H1 (cell line): ENCODE measurements around the gene PALM3. TPM values are rescaled to one million over a fixed set of nuclear protein-coding genes. Genes with fewer than 3 reads are reported as not detected.
"Not testable (repeated sequence)": the region's sequence is repeated elsewhere in the genome, so short reads cannot be mapped to it uniquely, and the experiment has no call there.

Experiments
- CTCF ChIA-PET: fragments of 300-600 bp; sonication (Branson Sonifier 250); formaldehyde crosslinking; loops from one replicate; lab custom pipeline; 2021; ENCODE audit not compliant: partially characterized antibody; lab: Charles Lee
- POLR2A ChIA-PET: fragments of 300-600 bp; sonication (Branson Sonifier 250); formaldehyde crosslinking; loops from one replicate; lab custom pipeline; 2021; ENCODE audit warnings: inconsistent platforms; ENCODE audit not compliant: partially characterized antibody; lab: Charles Lee
- DNase-seq, 2 experiments: peaks; one replicate each; pipeline versions ENCODE4 v3.0.0 to v3.0.0-alpha.2; 2010 to 2022; ENCODE audit warnings: low spot score in 2 of 2, low read depth in 1 of 2, mixed read lengths in 1 of 2
- FAIRE-seq: peaks from 2 replicates; lab custom pipeline; 2011; peaks lifted over from hg19 to GRCh38; lab: Jason Lieb, UNC
- H2AFZ ChIP-seq: 2 replicates; pipeline ENCODE4 v1.8.1; 2012; ENCODE audit warnings: low read length, inconsistent platforms
- H2AK5ac ChIP-seq: 2 replicates; pipeline ENCODE4 v1.6.1; 2013; ENCODE audit warnings: low read depth, low read length
- H2BK120ac ChIP-seq: replicated peaks from 2 replicates; pipeline ENCODE3; 2013; ENCODE audit warnings: low read depth, low read length, inconsistent platforms
- H2BK12ac ChIP-seq: 2 replicates; pipeline ENCODE4 v1.6.1; 2013; ENCODE audit warnings: low read depth, low read length
- H2BK15ac ChIP-seq: 2 replicates; pipeline ENCODE4 v1.6.1; 2013; ENCODE audit warnings: low read length
- H2BK20ac ChIP-seq: 2 replicates; pipeline ENCODE4 v1.6.1; 2013; ENCODE audit warnings: low read length
- H2BK5ac ChIP-seq: 2 replicates; pipeline ENCODE4 v1.6.1; 2013; ENCODE audit warnings: low read depth, low read length
- H3K14ac ChIP-seq: 2 replicates; pipeline ENCODE4 v1.6.1; 2013; ENCODE audit warnings: inconsistent platforms; ENCODE audit not compliant: insufficient read length
- H3K18ac ChIP-seq: 2 replicates; pipeline ENCODE4 v1.6.1; 2013; ENCODE audit warnings: low read length; ENCODE audit errors: extremely low read depth
- H3K23ac ChIP-seq: 2 replicates; pipeline ENCODE4 v1.6.1; 2013; ENCODE audit warnings: inconsistent platforms; ENCODE audit not compliant: insufficient read length
- H3K23me2 ChIP-seq: 2 replicates; pipeline ENCODE4 v1.6.1; 2013; ENCODE audit warnings: low read depth, low read length
- H3K27ac ChIP-seq: 2 replicates; pipeline ENCODE4 v1.6.1; 2011; ENCODE audit warnings: low read depth, low read length, inconsistent platforms
- H3K27me3 ChIP-seq, 4 experiments: replicated peaks in 1 of 4; 1 replicate in 1 of 4; 2 replicates in 3 of 4; pipeline versions ENCODE4 v1.6.1 to v1.8.1; 2011 to 2013; ENCODE audit warnings: low read length in 3 of 4, mild to moderate bottlenecking in 3 of 4, inconsistent platforms in 2 of 4, mixed read lengths in 2 of 4, moderate library complexity in 1 of 4; ENCODE audit not compliant: control insufficient read depth in 3 of 4, insufficient read depth in 3 of 4; ENCODE audit errors: extremely low read depth in 1 of 4
- H3K36me3 ChIP-seq, 4 experiments: 2 replicates each; pipeline versions ENCODE4 v1.6.1 to v1.8.1; 2011 to 2013; ENCODE audit warnings: mild to moderate bottlenecking in 4 of 4, low read length in 3 of 4, moderate library complexity in 2 of 4, control low read depth in 1 of 4, inconsistent platforms in 1 of 4; ENCODE audit not compliant: insufficient read depth in 4 of 4, control insufficient read depth in 2 of 4
- H3K4ac ChIP-seq: replicated peaks from 2 replicates; pipeline ENCODE3; 2013; ENCODE audit warnings: low read length, low read depth, mixed read lengths, inconsistent platforms; ENCODE audit not compliant: insufficient read length
- H3K4me1 ChIP-seq, 4 experiments: replicated peaks in 1 of 4; 1 replicate in 1 of 4; 2 replicates in 3 of 4; pipeline versions ENCODE4 v1.6.1 to v1.8.1; 2011 to 2013; ENCODE audit warnings: low read length in 3 of 4, inconsistent platforms in 2 of 4, mixed read lengths in 1 of 4; ENCODE audit not compliant: insufficient read depth in 4 of 4, control insufficient read depth in 3 of 4
- H3K4me2 ChIP-seq, 2 experiments: 2 replicates each; pipeline versions ENCODE4 v1.6.1 to v1.8.1; 2011 to 2013; ENCODE audit warnings: low read depth in 2 of 2, low read length in 2 of 2, control low read depth in 1 of 2, inconsistent platforms in 1 of 2, mild to moderate bottlenecking in 1 of 2; ENCODE audit not compliant: insufficient read depth in 1 of 2
- H3K4me3 ChIP-seq, 4 experiments: fragments of 200-600, 300-600 bp in 1 of 4; sonication (generic), shearing (Covaris generic), sonication (Bioruptor Twin) in 1 of 4; 2 replicates each; pipeline versions ENCODE4 v1.5.1 to v1.8.1; 2011 to 2016; ENCODE audit warnings: low read length in 4 of 4, low read depth in 3 of 4, control low read depth in 2 of 4, inconsistent platforms in 2 of 4, mild to moderate bottlenecking in 2 of 4, mixed read lengths in 1 of 4, moderate library complexity in 1 of 4; ENCODE audit not compliant: insufficient read depth in 2 of 4; ENCODE audit errors: extremely low read depth in 1 of 4
- H3K56ac ChIP-seq: replicated peaks from 2 replicates; pipeline ENCODE3; 2013; ENCODE audit warnings: low read depth, mild to moderate bottlenecking, mixed read lengths, low read length, inconsistent platforms; ENCODE audit not compliant: insufficient read length
- H3K79me1 ChIP-seq: 2 replicates; pipeline ENCODE4 v1.6.1; 2013; ENCODE audit warnings: low read depth, low read length, control low read depth
- H3K79me2 ChIP-seq, 2 experiments: 2 replicates each; pipeline versions ENCODE4 v1.6.1 to v1.8.1; 2012 to 2013; ENCODE audit warnings: low read length in 2 of 2, mild to moderate bottlenecking in 2 of 2, inconsistent platforms in 1 of 2; ENCODE audit not compliant: insufficient read depth in 2 of 2, control insufficient read depth in 1 of 2
- H3K9ac ChIP-seq, 4 experiments: replicated peaks in 1 of 4; 1 replicate in 1 of 4; 2 replicates in 3 of 4; pipeline versions ENCODE4 v1.6.1 to v1.8.1; 2011 to 2013; ENCODE audit warnings: low read depth in 3 of 4, low read length in 3 of 4, control low read depth in 2 of 4, mild to moderate bottlenecking in 2 of 4, moderate library complexity in 2 of 4, inconsistent platforms in 1 of 4; ENCODE audit errors: extremely low read depth in 1 of 4
- H3K9me3 ChIP-seq, 2 experiments: 2 replicates each; pipeline versions ENCODE4 v1.6.1 to v1.8.1; 2012 to 2013; ENCODE audit warnings: mild to moderate bottlenecking in 2 of 2, moderate library complexity in 2 of 2, control low read depth in 1 of 2, inconsistent platforms in 1 of 2, low read depth in 1 of 2, low read length in 1 of 2, mixed read lengths in 1 of 2; ENCODE audit not compliant: insufficient read depth in 2 of 2
- H4K20me1 ChIP-seq, 2 experiments: replicated peaks in 1 of 2; 2 replicates each; pipeline versions ENCODE3 to v1.8.1; 2011 to 2013; ENCODE audit warnings: inconsistent platforms in 2 of 2, low read length in 2 of 2, mild to moderate bottlenecking in 1 of 2; ENCODE audit not compliant: insufficient read depth in 2 of 2, control insufficient read depth in 1 of 2
- H4K5ac ChIP-seq: 2 replicates; pipeline ENCODE4 v1.6.1; 2013; ENCODE audit warnings: low read length, low read depth, mixed read lengths, inconsistent platforms; ENCODE audit not compliant: insufficient read length
- H4K8ac ChIP-seq: 2 replicates; pipeline ENCODE4 v1.8.0; 2013; ENCODE audit warnings: mild to moderate bottlenecking, moderate library complexity, low read length, inconsistent platforms; ENCODE audit not compliant: insufficient read depth; ENCODE audit errors: extremely low read depth
- H4K91ac ChIP-seq: replicated peaks from 2 replicates; pipeline ENCODE3; 2013; ENCODE audit warnings: low read length, mixed read lengths, inconsistent platforms; ENCODE audit not compliant: insufficient read length
- WGBS, 2 experiments: shearing (Covaris generic) in 1 of 2; methylation state at CpG; one replicate each; pipeline versions ENCODE4 v1.1.6 to v1.1.7; 2013 to 2015; ENCODE audit warnings: low lambda C conversion rate in 2 of 2, mixed read lengths in 2 of 2, inconsistent platforms in 1 of 2, low coverage in 1 of 2, missing lambda C conversion rate in 1 of 2; ENCODE audit not compliant: insufficient replicate concordance in 2 of 2, insufficient coverage in 1 of 2, insufficient read length in 1 of 2; ENCODE audit errors: extremely low coverage in 1 of 2, missing lambda C conversion rate in 1 of 2; 5-methylcytosine and 5-hydroxymethylcytosine counted together
- polyA plus RNA-seq, 7 experiments: library from polyadenylated mRNA; depleted of rRNA in 3 of 7; stranded (reverse) in 5 of 7; unstranded in 2 of 7; fragments of >200 nt in 5 of 7; fragments of 200-250 nt in 2 of 7; gene quantifications; 1 replicate in 5 of 7; 2 replicates in 1 of 7; 4 replicates in 1 of 7; pipeline versions ENCODE4 v1.2.1 to v1.2.3, GENCODE V29; 2011 to 2013; ENCODE audit warnings: missing spikeins in 2 of 7, mixed read lengths in 2 of 7
- total RNA-seq: library from RNA; stranded (reverse); fragmentation: NEBNext Ultra II Directional; extraction: Animal tissue kit (Norgen Biotek cat#: 25700); gene quantifications from 2 replicates; pipeline ENCODE4 v1.2.1, GENCODE V29; 2021

Gene PALM3
- total and polyA plus RNA-seq, 2 of the 8 experiments (the other 6 are each of a cell fraction or from before 2014, with no cell fraction given) = 5.8 to 31.3 TPM

DNA sequence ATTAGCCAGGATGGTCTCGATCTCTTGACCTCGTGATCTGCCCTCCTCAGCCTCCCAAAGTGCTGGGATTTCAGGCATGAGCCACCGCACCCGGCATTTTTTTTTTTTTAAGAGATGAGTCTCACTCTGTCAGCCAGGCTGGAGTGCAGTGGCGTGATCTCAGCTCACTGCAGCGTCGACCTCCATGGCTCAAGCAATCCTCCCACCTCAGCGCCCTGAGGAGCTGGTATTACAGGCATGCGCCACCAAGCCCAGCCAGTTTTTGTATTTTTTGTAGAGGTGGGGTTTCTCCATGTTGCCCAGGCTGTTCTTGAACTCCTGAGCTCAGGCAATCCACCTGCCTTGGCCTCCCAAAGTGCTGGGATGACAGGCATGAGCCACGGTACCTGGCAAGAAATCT lies 14.0 kb downstream of the PALM3 start:
- not testable (repeated sequence) for H2AK5ac ChIP-seq, H4K91ac ChIP-seq, H3K23me2 ChIP-seq, H3K36me3 ChIP-seq, H3K4me3 ChIP-seq, H3K27me3 ChIP-seq, H3K9me3 ChIP-seq, H3K4me1 ChIP-seq, H2AFZ ChIP-seq, H3K4ac ChIP-seq, H3K79me1 ChIP-seq, H3K27ac ChIP-seq, H2BK20ac ChIP-seq, H2BK120ac ChIP-seq, DNase-seq, H3K14ac ChIP-seq, H4K20me1 ChIP-seq, H3K9ac ChIP-seq, H4K5ac ChIP-seq, H3K23ac ChIP-seq, FAIRE-seq, H2BK5ac ChIP-seq, H2BK15ac ChIP-seq, H3K18ac ChIP-seq, H3K79me2 ChIP-seq, H3K56ac ChIP-seq, H3K4me2 ChIP-seq, H2BK12ac ChIP-seq
- 90% methylated on average over 8 of the region's 10 CpGs; no CpG with 5 or more reads in 1 of the 2 experiments for WGBS, 2 experiments
- CTCF ChIA-PET = interaction anchor here (0.7 to 9.9 kb wide), 31 partner anchors 9 to 953 kb away, joined by 3 to 77 read pairs (median 5); partner anchors contain the start of genes DCAF15, IL27RA, MISP3 and PALM3
- peak overlapping the region; percentile 68; the same call in 1 of the 2 replicates for H4K8ac ChIP-seq
- POLR2A ChIA-PET = interaction anchor here (1.1 to 1.2 kb wide), 2 partner anchors 9 to 86 kb away, joined by 3 to 5 read pairs; no protein-coding TSS in a partner anchor
